Central memory CD8-positive, alpha-beta T cell (primary cell): ENCODE measurements around the gene UBASH3A.
A peak's percentile ranks its signal among the peaks of the same experiment; 100 is the strongest.
"Not testable (repeated sequence)": the region's sequence is repeated elsewhere in the genome, so short reads cannot be mapped to it uniquely, and the experiment has no call there.

Source experiments
- ATAC-seq: fragments of 150-1000 bp; cut with Tn5 transposase; replicated peaks from 2 replicates; pipeline ENCODE4 v1.10.0; 2022; ENCODE audit warnings: mild to moderate bottlenecking, moderate FRiP score, moderate number of reproducible peaks; ENCODE audit not compliant: poor library complexity, severe bottlenecking; ENCODE audit errors: extremely low read depth
- DNase-seq, 2 donors: peaks; one replicate each; pipeline ENCODE4 v3.0.0; 2021; ENCODE audit warnings: low spot score in 2 of 2
- H3K27ac Mint-ChIP-seq: one replicate; pipeline ENCODE4 v1.8.0; 2022; ENCODE audit warnings: low read depth, mild to moderate bottlenecking, moderate library complexity, mixed read lengths
- H3K27me3 Mint-ChIP-seq: one replicate; pipeline ENCODE4 v1.8.0; 2022; ENCODE audit warnings: mixed read lengths
- H3K36me3 Mint-ChIP-seq: one replicate; pipeline ENCODE4 v1.8.0; 2022; ENCODE audit warnings: mild to moderate bottlenecking, moderate library complexity, mixed read lengths; ENCODE audit not compliant: insufficient read depth
- H3K4me1 Mint-ChIP-seq: one replicate; pipeline ENCODE4 v1.8.0; 2022; ENCODE audit warnings: mixed read lengths
- H3K4me3 Mint-ChIP-seq: one replicate; pipeline ENCODE4 v1.8.0; 2022; ENCODE audit warnings: mild to moderate bottlenecking, moderate library complexity, mixed read lengths
- H3K9me3 Mint-ChIP-seq: one replicate; pipeline ENCODE4 v1.8.0; 2022; ENCODE audit warnings: mixed read lengths

The UBASH3A gene

GRCh38 chr21:42466700-42467099, 63.0 kb downstream of the UBASH3A start:
- H3K27ac Mint-ChIP-seq, result peak overlapping the region; percentile 39
- peaks cover 29% of the 10 kb centered on the region for H3K4me1 Mint-ChIP-seq
- DNase-seq (no peak), ATAC-seq (no peak)
- H3K4me3 Mint-ChIP-seq, result no peak overlapping the region
- H3K36me3 Mint-ChIP-seq, result peaks cover 4% of the 10 kb centered on the region
- no peaks in the 10 kb centered on the region for H3K9me3 Mint-ChIP-seq
- no peaks in the 10 kb centered on the region for H3K27me3 Mint-ChIP-seq

DNA sequence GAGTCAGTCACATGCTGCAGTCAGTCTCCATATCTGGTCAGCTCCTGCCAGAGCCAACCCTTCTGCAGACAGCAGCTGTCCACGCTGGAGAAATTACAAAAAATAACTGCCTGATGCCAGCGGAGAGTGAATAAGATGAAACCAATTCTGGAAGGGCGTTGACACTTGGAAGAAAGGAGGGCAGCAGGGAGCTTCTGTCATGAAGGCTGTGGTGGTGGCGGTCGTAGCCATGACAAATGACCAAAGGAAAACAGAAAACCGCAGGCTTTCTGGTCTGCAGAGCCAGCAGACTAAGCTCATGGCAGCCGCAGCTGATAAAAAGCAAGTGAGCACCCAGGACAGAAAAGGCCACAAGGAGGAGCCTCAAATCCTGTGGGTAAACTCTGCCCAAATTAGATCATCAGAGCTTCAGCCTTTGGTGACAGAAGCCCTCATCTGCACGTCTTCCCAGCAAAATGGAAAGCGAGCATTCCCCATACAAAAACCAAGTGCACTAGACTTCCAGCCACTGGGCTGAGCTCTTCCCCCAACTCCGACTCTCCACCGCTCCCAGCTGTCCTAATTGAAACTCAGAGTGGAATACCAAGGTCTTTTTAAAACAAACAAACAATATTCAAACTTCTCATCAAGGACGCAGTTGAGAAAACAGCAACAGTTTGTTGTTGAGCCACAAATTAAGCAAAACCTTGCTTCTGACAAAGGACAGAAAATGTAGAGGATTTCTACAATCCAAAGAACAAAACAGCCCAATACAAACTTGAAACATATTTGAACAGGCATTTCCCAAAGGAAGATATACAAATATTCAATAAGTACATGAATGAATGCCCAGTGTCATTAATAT, 63.7 kb downstream of the UBASH3A start:
- peaks cover 4% of the 10 kb centered on the region for H3K36me3 Mint-ChIP-seq
- no peak for DNase-seq
- peak overlapping the region; percentile 39 for H3K27ac Mint-ChIP-seq
- peaks cover 25% of the 10 kb centered on the region for H3K4me1 Mint-ChIP-seq
- ATAC-seq, result no peak
- no peaks in the 10 kb centered on the region for H3K9me3 Mint-ChIP-seq
- H3K27me3 Mint-ChIP-seq, result no peaks in the 10 kb centered on the region
- no peak overlapping the region for H3K4me3 Mint-ChIP-seq

DNA sequence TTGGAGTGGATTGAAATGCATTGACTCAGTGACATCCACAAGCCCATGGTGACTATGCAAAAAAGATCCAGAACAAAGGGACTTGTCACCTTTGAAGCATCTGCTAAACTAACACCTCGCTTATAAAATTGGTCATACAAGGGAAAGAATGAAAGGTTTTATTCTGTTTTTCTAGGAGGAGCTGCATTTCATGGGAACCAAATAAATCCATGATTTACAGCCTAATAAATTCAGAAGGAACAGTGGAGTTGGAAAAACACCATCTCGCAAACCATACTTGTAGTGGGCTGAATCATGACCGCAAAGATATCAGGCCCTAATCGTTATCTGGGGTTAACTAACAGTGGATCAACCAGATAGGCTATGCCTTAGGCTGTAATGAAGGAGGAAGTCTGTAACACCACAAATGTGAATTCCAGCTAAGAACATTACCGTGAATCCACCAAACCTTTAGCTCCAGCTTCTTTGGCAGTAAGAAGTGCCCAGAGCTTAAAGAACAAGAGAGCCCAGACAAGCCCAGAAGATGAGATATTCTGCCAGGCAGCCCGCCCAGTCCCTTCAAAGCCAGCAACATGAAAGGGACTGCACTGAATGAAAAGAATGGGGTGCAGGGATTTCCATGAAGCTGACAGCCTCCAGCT, 64.9 kb downstream of the UBASH3A start:
- Mint-ChIP-seq H3K27me3 (no peaks in the 10 kb centered on the region), H3K9me3 (no peaks in the 10 kb centered on the region), H3K27ac (no peak overlapping the region), H3K4me1 (peaks cover 19% of the 10 kb centered on the region), H3K36me3 (peaks cover 4% of the 10 kb centered on the region), H3K4me3 (no peak overlapping the region)
- ATAC-seq (no peak), DNase-seq (no peak)

DNA sequence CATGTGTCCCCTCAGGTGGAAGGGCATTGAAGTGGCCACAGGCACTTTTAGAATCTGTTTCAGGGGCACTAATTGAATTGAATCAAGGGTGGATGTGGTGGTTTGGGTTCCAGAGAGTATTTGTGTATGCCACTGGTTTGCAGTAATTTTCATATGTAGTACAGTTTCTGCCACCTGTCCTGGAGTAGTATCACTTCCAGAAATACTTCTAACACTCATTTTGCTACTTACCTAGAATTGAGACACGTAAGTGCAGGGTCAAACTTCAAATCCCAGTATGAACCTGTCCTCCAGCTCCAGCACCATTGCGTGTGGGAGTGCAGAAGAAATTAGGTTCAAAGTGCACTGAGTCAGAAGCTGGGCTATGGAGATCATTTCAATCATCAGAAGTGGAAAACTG, 65.6 kb downstream of the UBASH3A start:
- peaks cover 13% of the 10 kb centered on the region for H3K4me1 Mint-ChIP-seq
- no peak for ATAC-seq
- peaks cover 6% of the 10 kb centered on the region for H3K27me3 Mint-ChIP-seq
- H3K27ac Mint-ChIP-seq, result no peak overlapping the region
- no peaks in the 10 kb centered on the region for H3K9me3 Mint-ChIP-seq
- H3K36me3 Mint-ChIP-seq, result no peaks in the 10 kb centered on the region
- DNase-seq, result no peak
- no peak overlapping the region for H3K4me3 Mint-ChIP-seq

- not testable (repeated sequence) for H3K9me3 Mint-ChIP-seq, DNase-seq, H3K27ac Mint-ChIP-seq, ATAC-seq, H3K36me3 Mint-ChIP-seq, H3K4me3 Mint-ChIP-seq
- peaks cover 10% of the 10 kb centered on the region for H3K27me3 Mint-ChIP-seq
- H3K4me1 Mint-ChIP-seq, result peaks cover 10% of the 10 kb centered on the region
Observed at GRCh38 chr21:42469726-42470125, 66.0 kb downstream of the UBASH3A start.

GRCh38 chr21:42471206-42471605, 67.5 kb downstream of the UBASH3A start:
- H3K4me1 Mint-ChIP-seq, result no peaks in the 10 kb centered on the region
- peaks cover 11% of the 10 kb centered on the region for H3K27me3 Mint-ChIP-seq
- ATAC-seq, result no peak

GRCh38 chr21:42471716-42472330, 68.1 kb downstream of the UBASH3A start:
- DNase-seq (no peak), ATAC-seq (no peak)
- H3K27ac Mint-ChIP-seq, result no peak overlapping the region
- H3K4me3 Mint-ChIP-seq, result no peak overlapping the region
- H3K36me3 Mint-ChIP-seq, result no peaks in the 10 kb centered on the region
- H3K27me3 Mint-ChIP-seq, result peaks cover 11% of the 10 kb centered on the region
- no peaks in the 10 kb centered on the region for H3K9me3 Mint-ChIP-seq
- no peaks in the 10 kb centered on the region for H3K4me1 Mint-ChIP-seq

More at GRCh38 chr21:42471206-42471605, 67.5 kb downstream of the UBASH3A start:
- Mint-ChIP-seq H3K27ac (no peak overlapping the region), H3K36me3 (no peaks in the 10 kb centered on the region), H3K9me3 (no peaks in the 10 kb centered on the region), H3K4me3 (no peak overlapping the region)
- no peak for DNase-seq

- H3K27me3 Mint-ChIP-seq, result peaks cover 11% of the 10 kb centered on the region
Observed at GRCh38 chr21:42472521-42472920, 68.8 kb downstream of the UBASH3A start.

GRCh38 chr21:42473498-42474042, 69.9 kb downstream of the UBASH3A start:
- DNase-seq (no peak), ATAC-seq (no peak)
- no peak overlapping the region for H3K27ac Mint-ChIP-seq
- H3K4me3 Mint-ChIP-seq, result no peak overlapping the region
- no peaks in the 10 kb centered on the region for H3K4me1 Mint-ChIP-seq
- peaks cover 11% of the 10 kb centered on the region for H3K27me3 Mint-ChIP-seq
- no peaks in the 10 kb centered on the region for H3K36me3 Mint-ChIP-seq
- no peaks in the 10 kb centered on the region for H3K9me3 Mint-ChIP-seq

More at GRCh38 chr21:42472521-42472920, 68.8 kb downstream of the UBASH3A start:
- Mint-ChIP-seq H3K4me1 (no peaks in the 10 kb centered on the region), H3K4me3 (no peak overlapping the region), H3K36me3 (no peaks in the 10 kb centered on the region), H3K27ac (no peak overlapping the region), H3K9me3 (no peaks in the 10 kb centered on the region)
- ATAC-seq, result no peak
- no peak for DNase-seq

GRCh38 chr21:42474043-42474831, 70.5 kb downstream of the UBASH3A start:
- no peak for ATAC-seq
- Mint-ChIP-seq H3K27ac (no peak overlapping the region), H3K4me3 (no peak overlapping the region), H3K27me3 (peaks cover 11% of the 10 kb centered on the region), H3K36me3 (no peaks in the 10 kb centered on the region), H3K9me3 (no peaks in the 10 kb centered on the region), H3K4me1 (no peaks in the 10 kb centered on the region)
- DNase-seq, result no peak

GRCh38 chr21:42475036-42475435, 71.3 kb downstream of the UBASH3A start:
- DNase-seq (no peak), ATAC-seq (no peak)
- no peaks in the 10 kb centered on the region for H3K9me3 Mint-ChIP-seq

More at GRCh38 chr21:42475036-42475435, 71.3 kb downstream of the UBASH3A start:
- no peaks in the 10 kb centered on the region for H3K4me1 Mint-ChIP-seq
- H3K27ac Mint-ChIP-seq, result no peak overlapping the region
- H3K27me3 Mint-ChIP-seq, result peaks cover 17% of the 10 kb centered on the region
- no peak overlapping the region for H3K4me3 Mint-ChIP-seq
- H3K36me3 Mint-ChIP-seq, result no peaks in the 10 kb centered on the region
